Heart right ventricle (tissue), 16 donors: ENCODE measurements around the gene LIN7A. TPM values are rescaled to one million over a fixed set of nuclear protein-coding genes. Genes with fewer than 3 reads are reported as not detected.
A peak's percentile ranks its signal among the peaks of the same experiment; 100 is the strongest.

ENCODE experiments used
- ATAC-seq, 8 donors: fragments of 200-7000 bp; cut with Tn5 transposase; one replicate each; pipeline ENCODE4 v1.9.1; 2020; ENCODE audit warnings: mild to moderate bottlenecking in 8 of 8, moderate library complexity in 8 of 8, moderate number of reproducible peaks in 1 of 8
- DNase-seq, 2 donors: peaks; one replicate each; pipeline ENCODE4 v3.0.0-alpha.2; 2020
- H3K27ac ChIP-seq, 10 donors: fragments of 200-600 bp; sonication (generic) in 2 of 10; one replicate each; pipeline versions ENCODE4 v1.5.0 to v1.8.0; 2020 to 2022; ENCODE audit warnings: mild to moderate bottlenecking in 3 of 10
- H3K27me3 ChIP-seq, 7 donors: fragments of 200-600 bp; one replicate each; pipeline ENCODE4 v1.8.0; 2021 to 2022; ENCODE audit warnings: mild to moderate bottlenecking in 2 of 7
- H3K36me3 ChIP-seq, 9 donors: fragments of 200-600 bp; sonication (generic) in 1 of 9; one replicate each; pipeline versions ENCODE4 v1.5.0 to v1.8.0; 2020 to 2022; ENCODE audit warnings: mild to moderate bottlenecking in 2 of 9
- H3K4me1 ChIP-seq, 9 donors: fragments of 200-600 bp; sonication (generic) in 1 of 9; one replicate each; pipeline versions ENCODE4 v1.5.0 to v1.8.0; 2020 to 2022; ENCODE audit warnings: mild to moderate bottlenecking in 4 of 9
- H3K4me3 ChIP-seq, 10 donors: fragments of 200-600 bp; sonication (generic) in 2 of 10; one replicate each; pipeline versions ENCODE4 v1.5.0 to v1.8.0; 2020 to 2022; ENCODE audit warnings: mild to moderate bottlenecking in 7 of 10, moderate library complexity in 2 of 10
- H3K9me3 ChIP-seq, 11 donors: fragments of 200-600 bp in 10 of 11; sonication (generic) in 2 of 11; one replicate each; pipeline versions ENCODE4 v1.5.0 to v1.8.0; 2013 to 2022; ENCODE audit warnings: mild to moderate bottlenecking in 2 of 11, control low read depth in 1 of 11, moderate library complexity in 1 of 11
- CTCF ChIP-seq, 9 donors: fragments of 200-600 bp; sonication (generic) in 2 of 9; IDR thresholded peaks; one replicate each; pipeline versions ENCODE4 v1.5.0 to v1.8.0; 2021 to 2022; ENCODE audit warnings: antibody characterized with exemption in 9 of 9, mild to moderate bottlenecking in 5 of 9, moderate library complexity in 1 of 9
- whole genome bisulfite sequencing, 2 donors: extraction: QIAGEN DNeasy Blood & Tissue Kit; methylation state at CpG; one replicate each; pipeline ENCODE4 v1.1.7; 2013; ENCODE audit warnings: inconsistent platforms in 1 of 2; 5-methylcytosine and 5-hydroxymethylcytosine counted together
- intact Hi-C, 10 donors: fragments of 100-400 bp; cut with DNase I; formaldehyde crosslinking; loops; one replicate each; pipeline versions ENCODE4 v1.11.1 to v1.14.2; 2022
- long read RNA-seq, 3 donors: library from polyadenylated mRNA; unstranded; transcript quantifications; one replicate each; pipeline ENCODE4 v2.0.0, GENCODE V29; 2020 to 2021
- polyA plus RNA-seq, 2 donors: library from polyadenylated mRNA; stranded (reverse); fragments of 200-250 nt; gene quantifications; one replicate each; pipeline ENCODE4 v1.2.3, GENCODE V29; 2013
- total RNA-seq, 10 donors: library from RNA; stranded (reverse); fragmentation: NEBNext Ultra II Directional in 3 of 10; extraction: Animal tissue kit (Norgen Biotek cat#: 25700) in 3 of 10; gene quantifications; one replicate each; pipeline versions ENCODE4 v1.2.1 to v1.2.4, GENCODE V29; 2021 to 2023
- donor health status: Arrhythmogenic right ventricular cardiomyopathy.
- donor health status: ischemic (EF 13 %, LVEDD 7.1; RV severe dilation, severe dysfunction).
- donor health status: healthy with polysubstance abuse.
- donor health status: DM: no; HTN: yes; CAD: no.
- donor health status: DM: no; HTN: no; CAD: no.
- donor health status: ischemic (EF 25% LVEDD 6.9; RV normal size, moderate dysfunction).
- donor health status: ischemic (EF 25% LVEDD 5.7; RV mildly dilated, moderate dysfunction).
- donor health status: healthy.
- donor health status: DM: yes; HTN: yes; CAD: no.
- donor health status: Ischemic cardiomyopathy.
- donor health status: ischemic (EF 35%, LVEDD 5.7; RV mildly dilated, moderate dysfunction).
- donor health status: nonischemic (EF 11% LVEDD 7.7; RV severe dilation, severe dysfunction).
- donor health status: DM: yes; HTN: yes; CAD: no.
- donor health status: PGD.
- donor health status: ischemic (EF 29% LVEDD 5.4; RV normal size, mild dysfunction).
- donor health status: nonischemic (EF 23%, LVEDD 6.1; RV moderate dilation, normal function).

LIN7A gene
- 10 to 100 TPM in 6 of 10 donors, 1 to 10 TPM in 4; 7.8 to 15.3 (median 10.2) TPM for total RNA-seq
- polyA plus RNA-seq = 10 to 100 TPM in 1 of 2 donors, 1 to 10 TPM in 1; 6.2 to 11.0 TPM
- long read RNA-seq, donor 1, full-length matches to known transcripts = 1 of 5 reads
- long read RNA-seq, donor 1, partial matches to known transcripts = 1 of 5 reads
- long read RNA-seq, donor 1, other reads (novel, unspliced or antisense) = 3 of 5 reads
- long read RNA-seq, donor 2, full-length matches to known transcripts = 3 of 6 reads
- long read RNA-seq, donor 2, partial matches to known transcripts = 1 of 6 reads
- long read RNA-seq, donor 2, other reads (novel, unspliced or antisense) = 2 of 6 reads
- long read RNA-seq, donor 3, full-length matches to known transcripts = 6 of 11 reads
- long read RNA-seq, donor 3, partial matches to known transcripts = 1 of 11 reads
- long read RNA-seq, donor 3, other reads (novel, unspliced or antisense) = 4 of 11 reads

- DNase-seq = peak; percentile 48 to 69
- H3K9me3 ChIP-seq = no peaks in the 10 kb centered on the region
- peak within 1 kb of the TSS; percentile 68 to 84 (median 77) for H3K4me3 ChIP-seq
- TF ChIP-seq CTCF (IDR thresholded peaks at IDR 0.05) = no peak
- WGBS, 2 donors = 1 to 2% methylated on average over 44 to 47 of the region's 47 CpGs
- peaks cover 0 to 30% (median 13%) of the 10 kb centered on the region in 9 donors for H3K4me1 ChIP-seq
- H3K27ac ChIP-seq = peak within 1 kb of the TSS; percentile 79 to 96 (median 94)
- intact Hi-C loops = loop anchor here in 6 of 10 donors (2.0 to 10.0 kb wide), 6 partner anchors 59 to 140 kb away; partner anchors contain the start of gene ACSS3 (in 1 of the 6)
- peaks cover 0 to 18% (median 0%) of the 10 kb centered on the region in 7 donors for H3K27me3 ChIP-seq
- H3K36me3 ChIP-seq = no peaks in the 10 kb centered on the region
- peak; percentile 68 to 92 (median 84) for ATAC-seq
Measured at GRCh38 chr12:80937391-80938238, at the start of gene LIN7A. TSS of gene LIN7A (minus strand) at chr12:80937934. CDS start at chr12:80937722, 212 bp downstream.

GRCh38 chr12:80986224-80986623, 48.5 kb upstream of the LIN7A start:
- ATAC-seq (no peak), DNase-seq (no peak)
- H3K4me1 ChIP-seq = no peaks in the 10 kb centered on the region
- intact Hi-C loops = no loop called here
- WGBS, 2 donors = 39 to 48% methylated on average over 1 of the region's 1 CpG
- H3K4me3 ChIP-seq = no peak overlapping the region
- no peaks in the 10 kb centered on the region for H3K9me3 ChIP-seq
- no peaks in the 10 kb centered on the region for H3K36me3 ChIP-seq
- no peak overlapping the region for H3K27ac ChIP-seq
- TF ChIP-seq CTCF (IDR thresholded peaks at IDR 0.05) = no peak
- no peaks in the 10 kb centered on the region for H3K27me3 ChIP-seq

- H3K9me3 ChIP-seq = no peaks in the 10 kb centered on the region
- no peaks in the 10 kb centered on the region for H3K27me3 ChIP-seq
- ATAC-seq (no peak), DNase-seq (no peak)
- TF ChIP-seq CTCF (IDR thresholded peaks at IDR 0.05) = no peak
- no peaks in the 10 kb centered on the region for H3K4me1 ChIP-seq
- WGBS, 2 donors = 74 to 76% methylated on average over 6 of the region's 6 CpGs
- H3K27ac ChIP-seq = no peak overlapping the region
- intact Hi-C loops = no loop called here
- H3K36me3 ChIP-seq = no peaks in the 10 kb centered on the region
- no peak overlapping the region for H3K4me3 ChIP-seq
Measured at GRCh38 chr12:80979816-80980215, 42.1 kb upstream of the LIN7A start.

- ATAC-seq (no peak), DNase-seq (no peak)
- Histone ChIP-seq H3K36me3 (no peaks in the 10 kb centered on the region), H3K27me3 (no peaks in the 10 kb centered on the region), H3K9me3 (no peaks in the 10 kb centered on the region), H3K4me1 (no peaks in the 10 kb centered on the region), H3K27ac (no peak overlapping the region), H3K4me3 (no peak overlapping the region)
- TF ChIP-seq CTCF (IDR thresholded peaks at IDR 0.05) = no peak
- intact Hi-C loops = no loop called here
- 72 to 76% methylated on average over 3 of the region's 3 CpGs for WGBS, 2 donors
Measured at GRCh38 chr12:80979251-80979650, 41.5 kb upstream of the LIN7A start.
